HL-60 (cell line): ENCODE measurements around the gene DENND1A.

Experiments used
- CTCF ChIP-seq: IDR thresholded peaks from one replicate; pipeline ENCODE4 v1.5.1; 2011; ENCODE audit warnings: low read length, control low read depth, inconsistent platforms; ENCODE audit not compliant: insufficient read depth
- SPI1 ChIP-seq: IDR thresholded peaks from 2 replicates; pipeline ENCODE4 v1.6.1; 2012; ENCODE audit warnings: low read depth, mild to moderate bottlenecking, borderline replicate concordance

GRCh38 chr9:123924727-123925126, 5.2 kb downstream of the DENND1A start:
- TF ChIP-seq SPI1 = no peak
- TF ChIP-seq CTCF = no peak
